Kasumi-1 (cell line): Measurements from ENCODE around the gene FOXD4L3.
"Not testable (repeated sequence)": the region's sequence is repeated elsewhere in the genome, so short reads cannot be mapped to it uniquely, and the experiment has no call there.

ENCODE experiments used
- DNase-seq, 2 experiments: peaks; one replicate each; lab custom pipeline; 2025; lab: John Stamatoyannopoulos, UW

The FOXD4L3 gene

GRCh38 chr9:68302567-68302966, at the start of gene FOXD4L3:
Gene FOXD4L3, plus strand, starts transcription at chr9:68302867. Its CDS starts 85 bp downstream, at chr9:68302952.
- DNase-seq: not testable (repeated sequence)

DNA sequence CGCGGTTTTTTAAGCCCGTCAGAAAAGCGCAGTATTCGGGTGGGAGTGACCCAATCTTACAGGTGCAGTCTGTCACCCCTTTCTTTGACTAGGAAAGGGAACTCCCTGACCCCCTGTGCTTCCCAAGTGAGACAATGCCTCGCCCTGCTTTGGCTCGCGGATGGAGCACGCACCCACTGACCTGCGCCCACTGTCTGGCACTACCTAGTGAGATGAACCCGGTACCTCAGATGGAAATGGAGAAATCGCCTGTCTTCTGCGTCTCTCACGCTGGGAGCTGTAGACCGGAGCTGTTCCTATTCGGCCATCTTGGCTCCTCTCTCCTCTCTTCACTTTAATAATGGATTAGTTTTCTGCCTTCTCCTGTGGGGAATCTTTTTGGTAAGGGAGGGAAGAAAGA, 21.6 kb upstream of the FOXD4L3 start:
- not testable (repeated sequence) for DNase-seq

GRCh38 chr9:68303771-68304170, 1.1 kb downstream of the FOXD4L3 start:
- DNase-seq: not testable (repeated sequence)

GRCh38 chr9:68304212-68304611, 1.5 kb downstream of the FOXD4L3 start:
- DNase-seq: not testable (repeated sequence)

DNA sequence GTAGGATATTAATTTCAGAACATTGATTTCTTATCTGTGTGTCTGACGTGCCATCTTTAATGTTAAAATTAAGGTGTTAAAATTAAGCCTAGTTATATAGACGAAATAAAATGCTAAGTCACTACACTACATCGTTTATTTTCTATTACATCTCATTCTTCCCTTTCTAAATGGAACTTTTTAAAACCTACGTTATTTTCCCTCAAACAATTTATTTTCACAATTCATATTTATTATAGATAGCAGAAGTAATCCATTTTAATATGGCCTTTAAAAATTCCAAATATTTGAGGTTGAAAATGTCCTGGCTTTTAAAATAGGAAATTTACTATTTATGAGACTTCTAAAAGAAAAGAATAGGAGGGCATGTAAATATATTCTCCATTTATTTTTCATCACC, 2.1 kb downstream of the FOXD4L3 start:
- not testable (repeated sequence) for DNase-seq

- not testable (repeated sequence) for DNase-seq
Observed at GRCh38 chr9:68305680-68306285, 3.1 kb downstream of the FOXD4L3 start.

DNA sequence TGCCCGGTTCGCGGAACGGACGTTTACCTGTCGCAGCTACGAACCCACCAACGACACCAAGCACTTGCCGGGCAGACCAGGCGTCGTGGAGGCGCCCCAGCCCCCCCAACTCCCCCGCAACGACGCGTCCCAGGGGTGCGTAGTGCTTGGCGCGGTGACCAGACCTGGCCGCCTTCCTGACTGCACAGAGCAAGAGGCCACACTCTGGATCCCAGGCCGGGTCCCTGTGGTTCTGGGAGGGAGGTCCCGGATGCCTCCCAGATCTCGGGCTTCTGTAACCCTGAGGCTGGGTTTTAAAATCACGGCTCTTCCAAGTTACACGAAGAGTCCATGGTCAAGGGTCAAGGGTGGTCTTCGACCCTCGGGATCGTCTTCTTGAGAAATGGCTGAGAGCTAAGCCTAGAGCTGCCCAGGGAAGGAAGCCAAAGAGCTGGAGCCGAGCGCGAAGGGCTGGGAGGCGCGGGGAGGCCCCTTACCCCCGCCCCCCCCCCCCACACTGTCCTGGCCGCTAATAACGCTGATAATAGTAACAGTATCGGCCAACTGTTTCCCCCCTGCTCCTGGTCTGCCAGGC, 3.8 kb downstream of the FOXD4L3 start:
- not testable (repeated sequence) for DNase-seq

DNA sequence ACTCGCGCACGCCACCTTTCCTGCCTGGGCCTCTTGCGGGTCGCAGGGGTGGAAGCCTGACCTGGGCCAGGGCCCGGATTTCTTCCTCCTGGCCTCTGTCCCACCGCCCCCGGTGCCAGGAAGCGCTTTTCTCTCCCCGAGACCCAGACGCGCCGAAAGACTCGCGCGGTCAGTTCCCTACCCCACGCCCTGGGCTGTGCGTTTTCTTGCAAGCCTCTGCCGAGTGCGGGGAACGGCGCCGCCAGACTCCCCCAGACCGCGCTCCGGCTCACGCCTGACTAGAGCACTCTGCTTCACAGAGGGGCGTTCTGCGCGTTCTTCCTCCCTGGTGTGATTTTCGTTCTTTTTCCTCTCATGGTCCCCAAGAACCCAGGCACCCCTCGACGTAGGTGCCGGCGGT, 4.5 kb downstream of the FOXD4L3 start:
- not testable (repeated sequence) for DNase-seq

GRCh38 chr9:68307654-68308053, 5.0 kb downstream of the FOXD4L3 start:
- not testable (repeated sequence) for DNase-seq

DNA sequence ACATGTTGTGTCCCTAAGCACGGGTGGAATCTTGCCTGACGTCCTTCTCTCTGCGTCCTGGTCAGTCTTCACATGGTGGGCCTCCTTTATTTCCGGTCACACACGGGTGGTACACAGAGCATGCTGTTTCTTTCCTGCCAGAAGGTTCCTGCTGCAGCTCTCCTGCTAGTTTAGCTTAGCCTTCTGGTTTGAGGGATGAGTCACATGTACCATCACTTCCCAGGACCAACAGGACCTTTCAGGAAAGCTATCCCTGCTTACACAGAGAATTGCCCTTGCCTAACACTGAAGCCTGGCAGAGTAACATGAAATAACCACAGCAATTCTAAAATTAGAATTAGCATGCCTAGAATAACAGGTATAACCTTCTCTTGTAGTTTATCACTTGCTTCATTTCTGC, 8.5 kb downstream of the FOXD4L3 start:
- DNase-seq: not testable (repeated sequence)

DNA sequence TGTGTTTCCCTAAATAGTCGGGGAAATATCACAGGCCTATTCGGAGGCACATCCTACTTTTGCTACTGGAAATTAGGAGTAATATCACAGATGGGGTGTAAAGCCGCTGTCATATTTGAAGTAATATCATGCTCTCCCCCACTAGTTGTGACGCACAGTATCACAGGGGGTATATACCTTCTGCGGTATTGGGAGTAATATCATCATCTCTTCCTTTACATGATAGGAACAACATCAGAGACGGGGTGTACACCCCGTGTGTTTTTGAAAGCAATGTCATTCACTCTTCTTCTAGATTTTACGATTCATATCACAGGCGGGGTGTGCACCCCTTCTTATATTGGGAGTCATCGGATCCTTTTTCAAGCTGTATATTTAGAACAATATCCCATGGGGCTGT, 15.5 kb downstream of the FOXD4L3 start:
- not testable (repeated sequence) for DNase-seq

DNA sequence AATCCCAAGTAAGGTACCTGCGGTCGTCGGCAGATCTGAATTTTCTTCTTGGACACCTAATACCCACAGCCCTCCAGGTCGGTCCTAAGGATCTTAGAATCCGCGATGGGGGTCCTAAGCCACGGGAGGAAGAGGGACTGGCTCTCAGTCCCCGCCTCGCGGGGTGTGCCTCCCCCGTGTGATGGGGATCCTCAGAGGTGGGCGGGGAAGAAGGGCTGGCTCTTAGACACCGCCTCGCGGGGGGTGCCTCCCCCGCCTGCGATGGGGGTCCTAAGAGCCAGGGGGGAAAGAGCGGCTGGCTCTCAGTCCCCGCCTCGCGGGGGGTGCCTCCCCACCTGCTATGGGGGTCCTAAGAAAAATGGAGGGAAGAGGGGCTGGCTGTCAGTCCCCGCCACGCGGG, 21.1 kb downstream of the FOXD4L3 start:
- not testable (repeated sequence) for DNase-seq

GRCh38 chr9:68324518-68324917, 21.9 kb downstream of the FOXD4L3 start:
- not testable (repeated sequence) for DNase-seq

DNA sequence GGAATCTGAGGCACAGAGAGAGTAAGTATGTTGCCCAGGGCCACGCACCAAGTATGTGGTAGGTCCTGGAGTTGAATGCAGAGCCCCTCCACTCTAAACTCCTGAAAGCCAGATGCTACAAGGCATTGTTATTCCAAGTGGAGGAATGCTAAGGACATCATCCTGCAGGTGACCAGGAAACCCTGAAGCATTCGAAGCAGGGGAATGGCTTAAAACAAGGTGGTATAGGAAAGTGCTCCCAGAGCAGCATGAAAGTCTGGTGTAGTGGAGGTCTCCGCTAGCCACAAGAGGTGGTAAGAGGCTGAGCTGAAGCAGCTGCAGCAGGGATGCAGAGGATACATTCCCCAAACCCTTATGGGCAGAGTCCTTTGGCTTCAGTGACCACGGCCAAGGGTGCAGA, 26.4 kb downstream of the FOXD4L3 start:
- not testable (repeated sequence) for DNase-seq

DNA sequence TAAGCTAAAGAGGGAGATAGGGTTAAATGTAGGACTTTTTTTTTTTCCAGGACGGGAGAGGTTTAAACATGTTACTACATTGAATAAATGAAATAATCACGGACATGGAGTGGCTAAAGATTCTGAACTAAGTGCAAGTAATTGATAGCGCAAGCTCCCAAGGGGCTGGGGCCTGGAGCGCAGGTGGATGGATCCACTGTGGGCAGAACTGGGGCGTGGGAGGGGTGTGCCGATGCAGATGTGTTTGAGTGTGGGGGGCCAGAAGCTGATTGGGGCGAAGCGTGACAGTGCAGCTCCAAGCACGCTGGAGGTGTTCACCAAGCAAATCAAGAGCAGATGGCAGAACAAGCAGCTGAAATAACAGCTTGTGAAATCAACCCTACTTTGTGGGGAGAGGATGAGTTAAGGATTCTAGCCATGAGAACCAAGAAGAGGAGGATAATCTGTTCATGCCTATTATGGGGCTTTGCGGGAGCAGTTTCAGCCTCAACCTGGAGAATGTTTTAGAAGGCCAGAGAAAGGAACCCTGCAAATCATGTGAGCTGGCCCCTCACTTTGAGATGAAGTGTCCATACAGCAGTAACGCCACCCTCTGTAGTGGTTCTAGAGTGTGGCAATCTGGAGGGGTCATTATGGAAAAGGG, 28.0 kb downstream of the FOXD4L3 start:
- not testable (repeated sequence) for DNase-seq

- DNase-seq: not testable (repeated sequence)
Observed at GRCh38 chr9:68332122-68332521, 29.5 kb downstream of the FOXD4L3 start.

DNA sequence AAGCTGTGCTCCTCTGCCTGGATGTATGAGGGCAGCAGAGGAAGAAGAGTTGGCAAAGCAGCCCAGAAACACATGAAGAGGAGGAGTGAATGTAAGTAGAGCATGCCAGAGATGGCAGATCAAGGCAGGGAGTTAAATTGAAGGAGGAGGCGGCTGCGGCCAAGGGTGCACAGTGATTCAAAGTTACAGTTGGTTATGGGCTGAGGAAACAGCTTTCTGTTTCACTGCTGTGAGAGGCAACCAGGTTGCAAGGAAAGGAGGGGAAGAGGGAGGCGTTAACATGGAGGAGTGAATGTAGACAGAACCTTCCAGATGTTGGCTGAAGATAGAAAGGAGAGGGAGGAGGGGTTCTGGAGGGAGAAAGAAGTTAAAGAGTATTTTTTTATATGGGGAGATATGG, 33.3 kb downstream of the FOXD4L3 start:
- DNase-seq: not testable (repeated sequence)

GRCh38 chr9:68336639-68337339, 34.1 kb downstream of the FOXD4L3 start:
- not testable (repeated sequence) for DNase-seq

- not testable (repeated sequence) for DNase-seq
Observed at GRCh38 chr9:68338000-68338399, 35.3 kb downstream of the FOXD4L3 start.

DNA sequence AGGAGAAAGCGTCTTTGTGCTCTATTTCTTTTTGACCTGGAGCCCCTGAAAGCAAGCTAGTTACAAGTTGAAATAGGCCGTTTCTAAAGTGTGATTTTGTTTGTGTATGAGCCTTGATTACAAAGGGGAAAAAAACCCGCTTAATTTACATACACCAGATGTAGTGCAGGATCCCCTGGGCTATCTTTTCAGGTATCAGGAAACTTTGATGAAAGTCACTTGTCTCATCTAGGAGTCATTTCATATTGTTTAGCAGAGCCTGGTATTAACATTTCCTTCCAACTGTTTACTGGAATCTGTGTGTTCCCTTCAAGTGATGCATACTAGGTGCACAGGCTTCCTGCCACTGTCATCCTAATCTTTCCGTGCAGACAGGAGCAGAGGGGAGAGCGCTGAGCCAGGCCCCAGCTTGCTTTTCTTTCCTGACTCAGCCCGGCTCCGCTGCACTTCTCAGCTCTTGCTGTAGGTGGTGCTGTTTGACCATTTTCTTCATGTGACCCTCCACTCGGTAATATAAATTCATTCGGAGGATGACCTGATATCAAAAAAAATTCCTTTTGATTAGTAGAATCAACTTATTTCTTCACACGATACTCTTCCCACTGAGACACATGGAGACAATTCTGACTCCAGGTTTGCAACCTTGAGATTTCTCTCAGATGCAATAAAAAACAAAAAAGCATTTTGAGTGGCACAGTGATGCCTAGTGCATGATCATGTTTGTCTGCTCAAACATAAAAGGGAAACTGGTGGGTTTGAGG, 39.8 kb downstream of the FOXD4L3 start:
- DNase-seq: not testable (repeated sequence)

GRCh38 chr9:68343242-68343641, 40.6 kb downstream of the FOXD4L3 start:
- DNase-seq: not testable (repeated sequence)

DNA sequence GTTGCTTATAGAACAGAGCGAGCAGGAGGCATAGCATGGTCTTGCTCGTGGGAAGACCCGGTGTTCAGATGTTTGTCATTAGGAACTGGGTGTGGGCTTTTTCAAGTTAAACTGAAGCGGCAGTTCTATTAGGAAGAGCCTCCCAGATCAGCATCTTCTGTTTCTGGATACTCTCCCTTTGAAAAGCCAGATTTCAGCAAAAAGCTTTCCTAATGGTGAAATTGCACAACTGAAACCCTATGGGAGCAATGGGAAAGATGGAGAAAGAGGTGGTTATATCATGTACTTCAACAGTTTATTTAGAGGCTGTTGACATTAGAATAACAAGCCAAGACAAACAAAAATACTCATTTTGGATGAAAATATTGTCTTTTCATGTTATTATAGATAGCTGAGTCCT, 41.3 kb downstream of the FOXD4L3 start:
- not testable (repeated sequence) for DNase-seq
